IMR-90 (cell line): ENCODE data around the gene DEFB131B.
"Not testable (repeated sequence)": the region's sequence is repeated elsewhere in the genome, so short reads cannot be mapped to it uniquely, and the experiment has no call there.

ENCODE experiments used
- BHLHE40 ChIP-seq: fragments of 150-350 bp; IDR thresholded peaks from 2 replicates; pipeline ENCODE4 v1.6.1; 2016; ENCODE audit warnings: mild to moderate bottlenecking, low read depth, low read length
- CEBPB ChIP-seq: IDR thresholded peaks from 2 replicates; pipeline ENCODE4 v1.6.1; 2012; ENCODE audit warnings: low read depth, low read length, improper control_type of control experiment
- CHD1 ChIP-seq: IDR thresholded peaks from 2 replicates; pipeline ENCODE4 v1.6.1; 2012; ENCODE audit warnings: low read depth, low read length, improper control_type of control experiment
- FOS ChIP-seq: fragments of 150-350 bp; IDR thresholded peaks from 2 replicates; pipeline ENCODE4 v1.6.1; 2016; ENCODE audit warnings: low read depth, low read length
- MAZ ChIP-seq: IDR thresholded peaks from 2 replicates; pipeline ENCODE4 v1.6.1; 2012; ENCODE audit warnings: low read depth, mild to moderate bottlenecking, low read length, improper control_type of control experiment, moderate library complexity, borderline replicate concordance
- MXI1 ChIP-seq: IDR thresholded peaks from 2 replicates; pipeline ENCODE4 v1.6.1; 2012; ENCODE audit warnings: low read depth, mild to moderate bottlenecking, low read length, moderate library complexity, borderline replicate concordance
- NFE2L2 ChIP-seq: fragments of 150-350 bp; IDR thresholded peaks from 2 replicates; pipeline ENCODE4 v1.6.1; 2016; ENCODE audit warnings: low read depth, mild to moderate bottlenecking, low read length
- POLR2A ChIP-seq: IDR thresholded peaks from 2 replicates; pipeline ENCODE4 v1.6.1; 2012; ENCODE audit warnings: mild to moderate bottlenecking, low read depth, low read length
- RAD21 ChIP-seq: IDR thresholded peaks from 2 replicates; pipeline ENCODE4 v1.6.1; 2012; ENCODE audit warnings: low read length, improper control_type of control experiment
- RFX5 ChIP-seq: IDR thresholded peaks from 2 replicates; pipeline ENCODE4 v1.8.0; 2012; ENCODE audit warnings: low read depth, mild to moderate bottlenecking, low read length, moderate library complexity
- SMC3 ChIP-seq: fragments of 150-350 bp; IDR thresholded peaks from 2 replicates; pipeline ENCODE4 v1.6.1; 2016; ENCODE audit warnings: low read depth, mild to moderate bottlenecking, antibody characterized with exemption, low read length, moderate library complexity
- TF ChIP-seq, protein P1 (sequence below): conservative IDR thresholded peaks from 2 replicates; pipeline ENCODE4 v1.5.1; 2012; ENCODE audit warnings: mild to moderate bottlenecking, low read depth, low read length, improper control_type of control experiment
- TF ChIP-seq, protein P2 (sequence below): fragments of 150-350 bp; IDR thresholded peaks from 2 replicates; pipeline ENCODE4 v1.6.1; 2017; ENCODE audit warnings: mild to moderate bottlenecking, antibody characterized with exemption, low read length, low read depth
- TF ChIP-seq, protein P3 (sequence below): fragments of 150-350 bp; IDR thresholded peaks from 2 replicates; pipeline ENCODE4 v1.6.1; 2016; ENCODE audit warnings: low read depth, mild to moderate bottlenecking, low read length, moderate library complexity, borderline replicate concordance

DNA sequence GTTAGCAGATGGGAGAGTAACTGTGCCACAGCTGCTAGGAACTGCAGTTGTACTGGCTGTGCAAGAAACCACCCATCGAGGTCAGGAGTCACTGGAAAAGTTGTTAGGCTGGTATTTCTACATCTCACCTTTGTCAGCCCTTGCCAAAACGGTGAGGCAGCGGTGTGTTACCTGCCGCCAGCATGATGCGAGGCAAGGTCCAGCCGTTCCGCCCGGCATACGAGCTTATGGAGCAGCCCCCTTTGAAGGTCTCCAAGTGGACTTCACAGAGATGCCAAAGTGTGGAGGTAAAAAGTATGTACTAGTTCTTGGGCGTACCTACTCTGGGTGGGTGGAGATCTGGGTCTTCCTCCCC is 33.7 kb downstream of the DEFB131B start:
- TF ChIP-seq, protein P1, sequence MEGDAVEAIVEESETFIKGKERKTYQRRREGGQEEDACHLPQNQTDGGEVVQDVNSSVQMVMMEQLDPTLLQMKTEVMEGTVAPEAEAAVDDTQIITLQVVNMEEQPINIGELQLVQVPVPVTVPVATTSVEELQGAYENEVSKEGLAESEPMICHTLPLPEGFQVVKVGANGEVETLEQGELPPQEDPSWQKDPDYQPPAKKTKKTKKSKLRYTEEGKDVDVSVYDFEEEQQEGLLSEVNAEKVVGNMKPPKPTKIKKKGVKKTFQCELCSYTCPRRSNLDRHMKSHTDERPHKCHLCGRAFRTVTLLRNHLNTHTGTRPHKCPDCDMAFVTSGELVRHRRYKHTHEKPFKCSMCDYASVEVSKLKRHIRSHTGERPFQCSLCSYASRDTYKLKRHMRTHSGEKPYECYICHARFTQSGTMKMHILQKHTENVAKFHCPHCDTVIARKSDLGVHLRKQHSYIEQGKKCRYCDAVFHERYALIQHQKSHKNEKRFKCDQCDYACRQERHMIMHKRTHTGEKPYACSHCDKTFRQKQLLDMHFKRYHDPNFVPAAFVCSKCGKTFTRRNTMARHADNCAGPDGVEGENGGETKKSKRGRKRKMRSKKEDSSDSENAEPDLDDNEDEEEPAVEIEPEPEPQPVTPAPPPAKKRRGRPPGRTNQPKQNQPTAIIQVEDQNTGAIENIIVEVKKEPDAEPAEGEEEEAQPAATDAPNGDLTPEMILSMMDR, result not testable (repeated sequence)
- not testable (repeated sequence) for TF ChIP-seq NFE2L2, FOS, MXI1, POLR2A, BHLHE40, RAD21, CEBPB, RFX5, SMC3, MAZ, CHD1
- TF ChIP-seq, protein P2, sequence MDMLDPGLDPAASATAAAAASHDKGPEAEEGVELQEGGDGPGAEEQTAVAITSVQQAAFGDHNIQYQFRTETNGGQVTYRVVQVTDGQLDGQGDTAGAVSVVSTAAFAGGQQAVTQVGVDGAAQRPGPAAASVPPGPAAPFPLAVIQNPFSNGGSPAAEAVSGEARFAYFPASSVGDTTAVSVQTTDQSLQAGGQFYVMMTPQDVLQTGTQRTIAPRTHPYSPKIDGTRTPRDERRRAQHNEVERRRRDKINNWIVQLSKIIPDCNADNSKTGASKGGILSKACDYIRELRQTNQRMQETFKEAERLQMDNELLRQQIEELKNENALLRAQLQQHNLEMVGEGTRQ, result not testable (repeated sequence)
- TF ChIP-seq, protein P3, sequence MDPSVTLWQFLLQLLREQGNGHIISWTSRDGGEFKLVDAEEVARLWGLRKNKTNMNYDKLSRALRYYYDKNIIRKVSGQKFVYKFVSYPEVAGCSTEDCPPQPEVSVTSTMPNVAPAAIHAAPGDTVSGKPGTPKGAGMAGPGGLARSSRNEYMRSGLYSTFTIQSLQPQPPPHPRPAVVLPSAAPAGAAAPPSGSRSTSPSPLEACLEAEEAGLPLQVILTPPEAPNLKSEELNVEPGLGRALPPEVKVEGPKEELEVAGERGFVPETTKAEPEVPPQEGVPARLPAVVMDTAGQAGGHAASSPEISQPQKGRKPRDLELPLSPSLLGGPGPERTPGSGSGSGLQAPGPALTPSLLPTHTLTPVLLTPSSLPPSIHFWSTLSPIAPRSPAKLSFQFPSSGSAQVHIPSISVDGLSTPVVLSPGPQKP, result not testable (repeated sequence)
